Measurements from ENCODE around the gene RAB11FIP4. TPM values are rescaled to one million over a fixed set of nuclear protein-coding genes. Genes with fewer than 3 reads are reported as not detected.

Gene RAB11FIP4
- total and polyA plus RNA-seq, 2 of the 8 experiments (the other 6 are each of a cell fraction or from before 2014, with no cell fraction given), result 21.7 to 53.2 TPM

DNA sequence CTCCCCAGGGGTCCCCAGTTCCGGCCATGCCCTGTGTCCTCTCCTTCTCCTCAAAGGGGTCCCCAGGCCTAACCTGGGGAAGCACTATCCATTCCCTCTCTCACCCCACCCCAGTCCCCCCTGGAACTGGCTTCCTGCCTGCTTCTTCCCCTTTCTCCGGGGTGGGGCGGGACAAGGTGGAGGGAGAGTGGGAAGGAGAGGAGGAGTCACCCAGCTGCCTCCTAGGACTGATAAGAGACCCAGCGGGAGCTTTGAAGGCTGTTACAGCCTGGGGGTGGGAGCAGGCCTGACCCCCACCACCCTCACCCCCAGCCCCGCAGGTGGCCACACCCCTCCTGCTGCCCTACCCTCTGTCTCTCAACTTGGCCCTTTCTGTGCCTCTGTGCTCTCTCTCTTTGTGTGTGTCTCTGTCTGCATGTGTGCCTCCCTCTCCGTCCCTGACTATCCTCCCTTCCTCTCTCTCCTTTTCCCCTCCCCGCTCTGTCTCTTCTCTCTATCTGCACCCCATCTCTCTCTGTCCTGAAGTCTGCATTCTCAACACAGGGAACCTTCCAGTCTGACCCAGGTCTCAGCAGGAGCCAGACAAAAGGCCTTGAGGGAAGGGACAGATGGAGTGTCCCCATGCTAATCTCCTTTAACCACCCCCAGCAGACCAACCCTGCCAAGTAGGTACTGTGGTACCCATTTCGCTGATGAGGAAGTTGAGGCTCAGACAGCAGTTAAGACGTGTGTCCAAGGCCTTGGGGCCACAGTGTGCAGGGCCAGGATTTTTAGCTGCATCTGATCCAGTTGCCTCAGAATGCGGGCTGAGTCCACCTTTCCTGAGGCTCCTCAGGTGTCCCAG is 66.1 kb downstream of the RAB11FIP4 start:
- Histone ChIP-seq H3K27me3 (replicated peaks in 1 of 4; ENCODE audit: control insufficient read depth in 3 of 4, extremely low read depth in 1 of 4, insufficient read depth in 3 of 4, low read length in 3 of 4) (no peaks in the 10 kb centered on the region), H3K4ac (replicated peaks; ENCODE audit: insufficient read length, low read depth, low read length) (no peak overlapping the region), H3K4me1 (replicated peaks in 1 of 4; ENCODE audit: control insufficient read depth in 3 of 4, insufficient read depth in 4 of 4, low read length in 3 of 4) (peaks cover 0 to 8% (median 0%) of the 10 kb centered on the region in 4 experiments; a peak in 3 of 7 replicates), H3K9ac (replicated peaks in 1 of 4; ENCODE audit: extremely low read depth in 1 of 4, low read depth in 3 of 4, low read length in 3 of 4) (no peak overlapping the region), H3K79me1 (ENCODE audit: low read depth, low read length) (no peaks in the 10 kb centered on the region), H3K4me2 (ENCODE audit: insufficient read depth in 1 of 2, low read depth in 2 of 2, low read length in 2 of 2) (no peak overlapping the region), H3K27ac (ENCODE audit: low read depth, low read length) (no peak overlapping the region), H2AFZ (ENCODE audit: low read length) (no peak overlapping the region), H4K8ac (ENCODE audit: extremely low read depth, insufficient read depth, low read length) (no peak overlapping the region; the same call in 1 of the 2 replicates), H3K18ac (ENCODE audit: extremely low read depth, low read length) (no peak overlapping the region), H3K4me3 (ENCODE audit: extremely low read depth in 1 of 4, insufficient read depth in 2 of 4, low read depth in 3 of 4, low read length in 4 of 4) (no peak overlapping the region), H2BK20ac (ENCODE audit: low read length) (peak overlapping the region; percentile 43), H2AK5ac (ENCODE audit: low read depth, low read length) (no peak overlapping the region), H3K56ac (replicated peaks; ENCODE audit: insufficient read length, low read depth, low read length) (no peak overlapping the region), H3K23ac (ENCODE audit: insufficient read length) (no peak overlapping the region), H4K91ac (replicated peaks; ENCODE audit: insufficient read length, low read length) (no peak overlapping the region), H2BK12ac (ENCODE audit: low read depth, low read length) (peak overlapping the region; percentile 75; the same call in 1 of the 2 replicates), H3K23me2 (ENCODE audit: low read depth, low read length) (no peaks in the 10 kb centered on the region), H4K5ac (ENCODE audit: insufficient read length, low read depth, low read length) (no peak overlapping the region), H3K36me3 (ENCODE audit: control insufficient read depth in 2 of 4, insufficient read depth in 4 of 4, low read length in 3 of 4) (no peaks in the 10 kb centered on the region), H3K79me2 (ENCODE audit: control insufficient read depth in 1 of 2, insufficient read depth in 2 of 2, low read length in 2 of 2) (no peaks in the 10 kb centered on the region), H2BK5ac (ENCODE audit: low read depth, low read length) (0 out of 2 replicates have a peak overlapping the region, but pooled peaks have one; percentile 52), H4K20me1 (replicated peaks in 1 of 2; ENCODE audit: control insufficient read depth in 1 of 2, insufficient read depth in 2 of 2, low read length in 2 of 2) (no peaks in the 10 kb centered on the region), H3K9me3 (ENCODE audit: insufficient read depth in 2 of 2, low read depth in 1 of 2, low read length in 1 of 2) (0 out of 4 replicates have a peak, but pooled peaks cover 0 to 1% of the 10 kb centered on the region in 2 experiments), H2BK120ac (replicated peaks; ENCODE audit: low read depth, low read length) (no peak overlapping the region), H3K14ac (ENCODE audit: insufficient read length) (no peak overlapping the region), H2BK15ac (ENCODE audit: low read length) (no peak overlapping the region)
- FAIRE-seq (no peak), DNase-seq (ENCODE audit: low read depth in 1 of 2, low spot score in 2 of 2) (no peak)
- WGBS, 2 experiments (ENCODE audit: extremely low coverage in 1 of 2, insufficient coverage in 1 of 2, insufficient read length in 1 of 2, insufficient replicate concordance in 2 of 2, low coverage in 1 of 2, low lambda C conversion rate in 2 of 2, missing lambda C conversion rate in 1 of 2), result 82% methylated on average over 8 of the region's 10 CpGs; no CpG with 5 or more reads in 1 of the 2 experiments
- ChIA-PET CTCF (ENCODE audit: partially characterized antibody) (interaction anchor here (0.6 to 2.0 kb wide), 6 partner anchors 10 to 60 kb away, joined by 3 to 7 read pairs (median 4); no protein-coding TSS in a partner anchor), POLR2A (ENCODE audit: partially characterized antibody) (interaction anchor here (1.2 kb wide), 1 partner anchor 9 kb away, joined by 4 read pairs; no protein-coding TSS in a partner anchor)
- no peak for TF ChIP-seq ATF3 (IDR thresholded peaks at IDR 0.05; ENCODE audit: insufficient read depth, low read depth, low read length)
- TF ChIP-seq RFX5 (IDR thresholded peaks at IDR 0.05; ENCODE audit: borderline replicate concordance, low read depth, low read length), result no peak
- TF ChIP-seq CREB1 (IDR thresholded peaks at IDR 0.05), result no peak
- no peak for TF ChIP-seq RBBP5 (IDR thresholded peaks at IDR 0.05; ENCODE audit: borderline replicate concordance, low read depth, low read length)
- TF ChIP-seq NANOG (IDR thresholded peaks at IDR 0.05; ENCODE audit: insufficient read depth, low read depth, low read length, poor library complexity, severe bottlenecking), result no peak
